HG02678 (cell line): ENCODE results near the gene SPTLC3.
"Not testable (repeated sequence)": the region's sequence is repeated elsewhere in the genome, so short reads cannot be mapped to it uniquely, and the experiment has no call there.

Experiments used
- ATAC-seq: cut with Tn5 transposase; IDR thresholded peaks from one replicate; pipeline ENCODE4 v1.9.1; 2021; ENCODE audit warnings: mild to moderate bottlenecking, moderate library complexity; ENCODE audit not compliant: unreplicated experiment

The SPTLC3 gene

DNA sequence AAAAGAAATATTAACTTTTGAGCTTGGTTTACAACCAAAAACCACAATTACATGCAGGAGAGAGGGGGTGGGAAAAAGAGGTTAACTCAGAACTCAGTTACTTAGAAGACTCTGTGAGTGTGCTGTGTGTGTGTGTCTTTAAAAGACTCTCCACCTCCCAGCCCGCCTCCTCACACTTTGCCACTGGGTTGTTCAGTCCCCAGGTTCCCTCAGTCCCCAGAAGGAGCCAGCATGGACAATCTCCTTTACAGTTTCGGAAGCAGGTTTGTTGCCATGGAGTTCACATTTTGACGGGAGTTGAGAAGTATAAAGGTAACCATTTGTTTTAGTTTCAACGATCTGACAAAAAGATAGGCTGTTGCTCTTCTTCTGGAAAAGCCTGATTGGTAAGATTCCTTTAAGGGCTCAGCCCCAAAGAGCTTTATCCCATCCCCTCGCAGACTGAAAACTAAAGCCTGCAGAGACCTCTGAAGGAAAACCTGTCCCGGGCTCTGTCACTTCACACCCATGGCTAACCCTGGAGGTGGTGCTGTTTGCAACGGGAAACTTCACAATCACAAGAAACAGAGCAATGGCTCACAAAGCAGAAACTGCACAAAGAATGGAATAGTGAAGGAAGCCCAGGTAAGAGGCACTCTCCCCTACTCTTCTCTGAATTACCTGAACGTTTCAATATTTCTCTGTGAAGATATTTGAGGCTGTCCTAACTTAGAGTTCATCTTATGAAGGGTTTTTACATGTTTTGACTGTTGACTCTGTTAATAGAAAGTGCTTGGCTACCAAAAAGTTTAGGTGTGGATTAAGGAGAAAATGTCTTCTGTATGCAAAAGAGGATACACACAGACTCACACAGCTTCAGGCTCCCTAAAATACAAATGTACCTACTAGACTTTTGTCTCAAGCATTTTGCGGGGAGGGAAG is at the start of gene SPTLC3:
Gene SPTLC3 (plus strand): TSS at position 212 of the 921 bp plus-strand sequence. CDS start 296 bp downstream, at position 508.
- ATAC-seq: peak; percentile 33

GRCh38 chr20:12961725-12962124 is 47.0 kb upstream of the SPTLC3 start:
- no peak for ATAC-seq

DNA sequence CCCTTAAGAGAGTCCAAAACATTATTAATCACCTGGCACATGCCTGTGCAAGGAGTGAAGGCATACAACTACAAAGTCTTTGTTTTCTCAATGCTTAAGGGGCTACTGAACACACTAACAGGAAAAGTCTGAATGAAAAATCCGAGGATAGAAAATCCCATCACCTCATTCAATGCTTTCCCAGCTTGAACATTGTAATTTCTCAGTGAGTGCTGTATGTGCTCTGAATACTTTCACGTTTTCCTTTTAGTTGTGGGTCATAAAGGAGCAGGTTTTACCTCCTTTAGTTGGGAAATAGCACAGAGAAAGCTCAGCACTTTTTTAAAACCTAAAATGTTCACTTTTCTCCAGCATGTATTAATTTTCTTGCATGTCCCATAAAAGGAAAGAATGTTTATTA is 45.9 kb upstream of the SPTLC3 start:
- no peak for ATAC-seq

GRCh38 chr20:12963416-12963815 is 45.4 kb upstream of the SPTLC3 start:
- no peak for ATAC-seq

GRCh38 chr20:12965212-12965869 is 43.4 kb upstream of the SPTLC3 start:
- no peak for ATAC-seq

- ATAC-seq: no peak
These were observed 42.9 kb upstream of the SPTLC3 start for GRCh38 chr20:12965870-12966251.

DNA sequence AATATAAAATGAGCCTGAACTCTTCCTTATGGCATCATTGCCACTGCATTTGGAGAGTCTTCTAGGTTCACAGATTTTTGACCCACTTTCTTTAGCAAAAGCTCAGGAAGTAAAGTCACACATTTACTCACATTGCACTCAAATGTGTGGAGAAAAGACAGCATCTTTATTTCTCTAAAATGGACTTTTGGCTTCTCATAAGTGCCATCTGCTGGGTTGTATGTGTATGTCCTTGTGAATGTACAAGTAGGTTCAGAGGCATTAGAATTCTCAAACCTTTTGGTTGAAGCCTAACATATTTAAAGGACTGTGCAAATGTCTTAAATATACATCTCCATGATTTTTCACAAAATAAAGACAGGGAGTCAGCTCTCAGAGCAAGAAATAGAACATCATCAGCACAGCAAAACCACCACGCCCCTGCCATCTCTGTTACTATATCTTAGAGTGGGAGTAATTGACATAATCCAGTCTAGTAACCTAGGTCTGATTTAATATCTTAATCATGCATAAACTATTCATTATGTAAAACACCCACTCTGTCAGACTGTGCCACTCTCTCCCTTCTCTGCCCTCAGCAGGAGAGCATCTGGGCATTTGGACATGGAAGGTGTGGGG is 42.2 kb upstream of the SPTLC3 start:
- no peak for ATAC-seq

GRCh38 chr20:12967932-12968331 is 40.8 kb upstream of the SPTLC3 start:
- ATAC-seq: no peak

DNA sequence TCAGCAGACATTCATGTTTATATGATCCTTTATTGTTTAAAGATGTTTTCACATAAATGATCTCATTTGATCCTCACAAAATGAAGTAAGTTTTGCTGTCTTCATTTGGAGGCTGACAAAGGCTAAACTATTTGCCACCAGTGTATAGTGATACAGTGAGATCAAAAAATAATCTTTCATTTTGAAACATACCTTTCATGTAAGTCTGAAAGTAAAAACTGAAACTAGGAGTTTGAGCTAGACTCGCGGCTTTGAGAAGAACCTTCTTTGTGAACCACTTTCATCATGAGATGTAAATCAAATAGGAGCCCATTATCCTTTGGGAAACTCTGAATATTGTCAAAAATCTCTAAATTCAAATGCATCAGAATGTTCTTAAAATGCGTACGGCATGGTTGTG is 40.3 kb upstream of the SPTLC3 start:
- ATAC-seq: no peak

DNA sequence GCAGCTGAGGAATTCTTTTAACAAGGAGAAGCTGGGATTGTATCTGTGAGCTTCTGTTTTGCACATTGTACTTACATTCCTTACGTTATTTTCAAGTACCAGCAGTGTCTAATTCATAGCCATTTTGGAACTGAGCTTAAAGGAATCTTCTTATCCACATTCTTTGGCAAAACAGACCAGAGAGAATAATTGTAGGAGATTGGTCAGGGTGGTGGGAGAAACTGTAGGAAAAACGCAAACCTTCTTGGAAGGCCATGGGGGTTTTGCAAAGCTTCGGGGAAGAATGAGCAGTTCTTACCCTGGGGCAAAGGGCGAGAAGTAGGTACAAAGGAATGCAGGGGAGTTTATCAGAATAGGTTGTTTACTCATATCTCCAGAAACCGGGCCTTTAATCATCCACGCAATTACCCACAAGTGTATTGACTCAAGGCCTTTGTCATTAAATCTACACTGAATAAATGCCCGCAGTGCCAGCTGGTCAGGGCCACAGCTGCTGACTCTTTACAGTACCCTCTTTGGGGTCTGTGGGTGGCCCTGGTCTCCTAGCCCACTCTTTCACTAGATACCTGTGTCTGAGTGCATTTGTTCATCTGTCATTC is 39.6 kb upstream of the SPTLC3 start:
- ATAC-seq: no peak

DNA sequence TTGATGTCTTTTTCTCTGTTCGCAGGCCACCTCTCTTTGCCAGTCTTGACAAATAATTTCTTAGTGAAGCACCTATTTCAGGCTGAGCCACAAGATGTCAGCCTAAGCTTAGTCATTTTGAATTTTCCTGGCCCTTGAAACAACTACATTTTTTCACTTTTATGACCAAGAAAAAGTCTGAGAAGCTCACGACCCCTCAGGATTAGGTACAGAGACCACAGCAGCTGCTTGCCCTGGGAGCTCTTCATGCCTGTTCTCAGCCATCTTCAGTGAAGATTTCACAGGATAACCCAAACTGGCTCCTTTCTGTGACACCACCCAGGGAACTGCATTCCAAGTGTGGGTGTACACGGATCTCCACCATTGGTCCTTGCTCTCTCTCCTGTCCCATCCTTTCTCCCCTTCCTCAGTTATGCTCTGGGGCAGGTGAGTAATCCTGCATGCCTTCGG is 38.4 kb upstream of the SPTLC3 start:
- ATAC-seq: no peak

GRCh38 chr20:12975833-12976608 is 32.8 kb upstream of the SPTLC3 start:
- ATAC-seq: no peak

- ATAC-seq: no peak
These were observed 32.0 kb upstream of the SPTLC3 start for GRCh38 chr20:12976720-12977309.

GRCh38 chr20:12977328-12978125 is 31.2 kb upstream of the SPTLC3 start:
- no peak for ATAC-seq

DNA sequence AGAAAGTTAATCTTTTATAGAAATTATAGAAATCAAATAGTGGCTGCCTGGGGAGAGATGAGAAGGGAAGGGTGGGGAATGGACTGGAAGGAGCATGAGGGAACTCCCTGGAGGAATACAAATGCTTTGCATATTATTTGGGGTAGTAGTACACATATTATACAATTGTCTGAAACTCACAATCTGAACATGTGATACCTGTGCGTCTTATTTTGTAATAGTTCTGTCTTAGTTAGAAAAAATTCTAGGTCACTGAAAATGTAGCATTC is 30.7 kb upstream of the SPTLC3 start:
- no peak for ATAC-seq

DNA sequence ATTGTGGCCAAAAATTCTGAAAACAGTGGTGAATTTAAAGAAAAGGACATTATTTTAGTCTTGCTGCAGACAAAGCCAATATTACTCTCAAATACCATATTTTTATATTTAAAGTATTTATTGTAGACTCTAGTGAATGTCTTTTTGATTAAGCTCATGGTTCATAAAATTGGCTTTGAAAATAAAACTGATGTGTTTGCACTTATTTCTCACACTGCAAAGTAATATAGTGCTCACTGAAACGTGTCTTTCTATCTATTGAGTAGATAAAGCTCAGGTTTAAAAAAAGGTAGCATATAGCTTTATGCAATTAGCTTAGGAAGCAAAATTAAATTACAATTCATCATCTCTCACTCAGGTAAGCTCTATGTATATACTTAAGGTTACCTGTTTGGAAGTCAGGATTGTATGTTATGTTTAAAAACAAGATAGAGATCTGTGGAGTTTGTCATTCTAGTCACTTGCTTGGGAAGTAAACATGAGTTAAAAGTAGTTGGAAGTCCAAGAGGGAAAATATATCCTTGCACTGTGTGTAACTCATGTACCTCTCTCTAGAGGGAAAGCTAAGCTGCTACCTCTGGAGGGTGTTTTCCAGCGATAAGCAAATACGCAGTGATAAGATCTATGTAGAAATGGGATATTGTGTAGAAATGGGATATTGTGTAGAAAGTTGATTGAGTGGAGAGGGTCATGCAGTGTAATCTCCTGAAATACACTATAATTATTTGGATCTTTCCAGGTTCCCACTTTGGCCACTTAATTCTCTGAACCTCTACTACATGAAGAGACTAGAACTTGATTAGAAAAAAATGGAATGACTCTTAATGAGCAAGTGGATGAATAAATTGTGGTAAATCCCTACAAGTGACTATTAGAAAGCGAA is 29.9 kb upstream of the SPTLC3 start:
- no peak for ATAC-seq

GRCh38 chr20:12979713-12980112 is 29.1 kb upstream of the SPTLC3 start:
- ATAC-seq: not testable (repeated sequence)

DNA sequence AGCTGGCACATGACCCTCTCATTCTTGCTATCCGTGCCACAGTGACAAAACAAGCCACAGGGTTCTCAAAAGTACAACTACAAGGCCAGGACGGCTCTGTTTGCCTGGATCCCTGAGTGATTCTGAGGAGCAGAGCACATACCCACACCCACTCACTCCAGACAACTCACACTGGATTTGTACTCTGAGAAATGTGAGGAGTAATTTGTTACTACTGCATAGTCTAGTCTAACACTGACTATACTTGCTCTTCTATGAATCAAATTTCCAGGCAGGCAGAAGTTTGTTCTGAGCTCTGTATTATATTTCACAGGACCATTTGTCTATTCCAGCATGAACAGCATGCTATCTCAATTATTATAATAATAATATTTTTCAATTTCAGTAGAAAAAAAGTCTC is 26.7 kb upstream of the SPTLC3 start:
- ATAC-seq: no peak
